ENCODE data around the gene THADA.

THADA gene

GRCh38 chr2:43473767-43474166 is 122.1 kb downstream of the THADA start:
- in situ Hi-C loops (cut with MboI; ENCODE audit: low sequenced_read_pairs): no loop called here

GRCh38 chr2:43472527-43473194 is 123.2 kb downstream of the THADA start:
- in situ Hi-C loops (cut with MboI; ENCODE audit: low sequenced_read_pairs): no loop called here

- in situ Hi-C loops (cut with MboI; ENCODE audit: low sequenced_read_pairs): no loop called here
Measured at GRCh38 chr2:43469713-43470112, 126.1 kb downstream of the THADA start.

DNA sequence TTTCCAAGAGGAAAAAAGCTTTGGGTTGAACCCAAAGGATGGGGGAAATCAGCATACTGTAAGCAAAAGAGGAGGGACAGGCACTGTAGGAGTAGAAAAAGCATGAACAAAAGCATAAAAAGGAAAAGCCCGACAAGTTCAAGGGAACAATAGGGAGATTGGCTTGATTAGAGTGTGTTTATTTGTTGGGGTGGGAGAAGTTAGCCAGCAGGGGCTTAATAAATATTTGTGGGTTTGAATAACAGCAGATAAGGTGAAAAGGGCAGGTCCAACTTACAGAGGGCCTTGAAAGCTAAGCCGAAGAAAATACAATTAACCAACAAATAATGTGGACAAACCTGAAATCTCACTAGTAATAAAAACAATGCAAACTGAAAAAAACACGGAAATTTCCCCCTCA is 126.7 kb downstream of the THADA start:
- in situ Hi-C loops (cut with MboI; ENCODE audit: low sequenced_read_pairs): no loop called here

- in situ Hi-C loops (cut with MboI; ENCODE audit: low sequenced_read_pairs): no loop called here
Measured at GRCh38 chr2:43467891-43468290, 127.9 kb downstream of the THADA start.

DNA sequence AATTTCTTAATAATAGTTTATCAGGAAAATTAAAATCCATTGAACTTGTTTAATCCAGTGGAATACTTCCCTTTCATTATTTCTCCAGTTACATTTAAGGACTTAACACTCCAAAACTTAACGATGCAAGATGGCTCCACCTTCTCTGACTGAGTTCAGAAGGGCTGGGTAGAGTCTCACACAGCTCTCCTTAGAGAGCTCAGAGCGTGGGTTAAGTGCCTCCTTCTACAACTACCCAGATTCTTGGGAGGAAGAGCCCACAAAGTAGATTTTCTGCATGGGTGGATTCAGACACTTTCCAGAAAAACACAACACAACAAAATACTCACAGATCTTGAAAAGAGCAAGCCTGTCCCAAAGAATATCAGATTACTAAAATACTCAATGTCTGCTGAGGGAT is 130.6 kb downstream of the THADA start:
- in situ Hi-C loops (cut with MboI; ENCODE audit: low sequenced_read_pairs): no loop called here

DNA sequence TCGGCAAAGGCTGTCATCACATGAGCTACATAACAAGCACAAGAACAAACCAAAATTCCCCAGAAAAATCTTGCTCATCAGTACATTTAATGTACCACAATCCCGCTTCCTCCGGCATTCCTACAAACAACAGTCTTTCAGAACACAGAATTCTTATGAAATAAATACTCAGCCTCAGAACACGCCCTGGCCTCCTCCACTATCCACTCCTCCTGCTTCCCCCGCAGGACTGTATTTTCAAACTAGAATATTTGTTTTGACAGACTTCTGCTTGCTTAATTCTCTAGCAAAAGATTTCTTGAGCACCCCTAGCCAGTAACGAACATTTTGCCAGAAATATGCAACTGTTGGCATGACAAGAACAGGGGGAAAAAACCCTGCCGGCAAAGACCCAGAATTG is 131.2 kb downstream of the THADA start:
- in situ Hi-C loops (cut with MboI; ENCODE audit: low sequenced_read_pairs): no loop called here

GRCh38 chr2:43462866-43463641 is 132.8 kb downstream of the THADA start:
- in situ Hi-C loops (cut with MboI; ENCODE audit: low sequenced_read_pairs): no loop called here

DNA sequence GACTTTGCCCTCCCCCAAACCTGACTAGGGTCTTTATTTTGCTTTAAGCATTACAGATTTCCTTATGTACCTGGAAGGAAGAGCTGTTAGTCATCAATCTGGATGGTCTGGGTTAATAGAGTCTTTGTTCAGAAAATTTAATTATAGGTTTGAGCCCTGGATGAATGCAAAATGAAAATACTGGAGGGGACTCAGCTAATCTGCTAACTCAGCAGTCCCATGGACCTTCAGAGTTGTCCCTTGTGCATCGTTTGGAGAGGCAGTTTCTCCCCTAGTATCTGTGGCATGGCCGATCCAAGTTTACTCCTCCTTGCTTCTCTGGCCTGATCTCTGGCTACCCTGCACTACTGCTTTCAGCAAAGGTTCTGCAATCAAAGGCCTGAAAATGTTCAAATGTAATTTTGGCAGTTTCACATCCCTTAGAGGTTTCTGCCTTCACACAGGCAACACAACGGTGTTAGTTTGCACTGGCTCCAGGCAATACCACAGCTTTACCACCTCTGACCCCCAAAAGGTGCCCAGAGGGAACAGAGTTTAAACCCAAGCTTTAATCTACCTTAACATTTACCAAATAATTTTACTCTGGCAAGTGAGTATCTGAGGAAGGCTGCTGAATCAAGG is 134.3 kb downstream of the THADA start:
- in situ Hi-C loops (cut with MboI; ENCODE audit: low sequenced_read_pairs): no loop called here

- in situ Hi-C loops (cut with MboI; ENCODE audit: low sequenced_read_pairs): no loop called here
Measured at GRCh38 chr2:43460611-43461365, 135.1 kb downstream of the THADA start.

- in situ Hi-C loops (cut with MboI; ENCODE audit: low sequenced_read_pairs): no loop called here
Measured at GRCh38 chr2:43460174-43460546, 135.7 kb downstream of the THADA start.

DNA sequence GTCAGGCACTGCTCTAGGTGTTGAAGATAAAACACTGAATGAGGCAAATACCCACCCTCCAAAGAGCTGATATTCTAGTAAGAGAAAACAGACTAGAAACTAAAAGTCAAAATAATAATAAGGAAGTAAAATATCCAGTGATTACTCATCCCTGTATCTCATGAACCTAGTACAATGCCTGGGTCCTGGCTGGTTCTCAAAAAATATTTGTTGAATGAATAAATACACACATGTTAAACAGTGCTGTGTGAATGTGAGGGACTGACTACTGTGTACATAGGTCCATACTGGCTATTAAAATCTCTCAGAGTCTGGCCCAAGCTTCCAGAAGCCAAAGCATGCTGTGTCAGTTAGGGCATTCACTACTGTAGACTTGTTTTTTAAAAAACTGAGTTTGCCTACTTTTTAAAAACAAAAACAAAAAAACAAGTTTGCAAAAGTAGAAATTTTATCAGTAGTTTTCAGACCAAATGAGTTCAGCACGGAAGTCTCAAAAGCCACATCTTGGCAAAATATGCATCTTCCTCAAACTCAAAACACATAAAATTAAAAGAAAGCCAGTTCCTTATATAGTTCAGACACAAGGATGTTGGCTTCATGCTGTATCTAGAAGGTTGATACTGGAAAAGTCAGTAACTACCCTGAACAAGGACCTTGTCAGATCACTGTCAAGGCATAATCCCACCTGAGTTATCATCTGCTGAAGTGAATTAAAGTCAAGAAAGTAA is 136.2 kb downstream of the THADA start:
- in situ Hi-C loops (cut with MboI; ENCODE audit: low sequenced_read_pairs): no loop called here

DNA sequence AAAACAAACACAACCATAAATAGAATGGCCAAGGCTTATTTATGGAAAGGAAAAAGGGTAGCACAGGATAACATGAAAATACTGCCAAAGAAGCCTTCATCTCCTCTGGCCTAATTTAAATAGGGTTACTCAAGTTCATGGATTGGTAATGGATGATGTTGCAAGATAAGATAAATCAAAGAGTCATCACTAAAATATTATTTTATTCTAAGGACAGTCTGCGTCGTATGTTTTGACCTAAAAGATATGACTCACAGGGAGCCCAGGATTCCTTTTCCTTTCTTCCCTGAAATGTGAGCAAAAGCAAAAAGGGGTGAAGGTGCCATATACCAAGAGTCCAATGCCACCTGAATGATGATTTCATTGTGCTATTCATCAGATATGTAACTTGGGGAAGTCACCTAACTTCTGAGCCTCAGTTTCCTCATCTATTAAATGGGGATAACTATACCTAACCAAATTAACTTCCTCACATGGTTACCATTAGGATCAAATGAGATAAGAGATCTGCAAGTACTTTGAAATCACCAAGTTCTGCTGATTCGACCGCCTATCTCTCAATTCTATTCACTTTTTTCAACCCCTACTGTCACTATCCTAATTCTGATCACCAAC is 137.7 kb downstream of the THADA start:
- in situ Hi-C loops (cut with MboI; ENCODE audit: low sequenced_read_pairs): no loop called here

DNA sequence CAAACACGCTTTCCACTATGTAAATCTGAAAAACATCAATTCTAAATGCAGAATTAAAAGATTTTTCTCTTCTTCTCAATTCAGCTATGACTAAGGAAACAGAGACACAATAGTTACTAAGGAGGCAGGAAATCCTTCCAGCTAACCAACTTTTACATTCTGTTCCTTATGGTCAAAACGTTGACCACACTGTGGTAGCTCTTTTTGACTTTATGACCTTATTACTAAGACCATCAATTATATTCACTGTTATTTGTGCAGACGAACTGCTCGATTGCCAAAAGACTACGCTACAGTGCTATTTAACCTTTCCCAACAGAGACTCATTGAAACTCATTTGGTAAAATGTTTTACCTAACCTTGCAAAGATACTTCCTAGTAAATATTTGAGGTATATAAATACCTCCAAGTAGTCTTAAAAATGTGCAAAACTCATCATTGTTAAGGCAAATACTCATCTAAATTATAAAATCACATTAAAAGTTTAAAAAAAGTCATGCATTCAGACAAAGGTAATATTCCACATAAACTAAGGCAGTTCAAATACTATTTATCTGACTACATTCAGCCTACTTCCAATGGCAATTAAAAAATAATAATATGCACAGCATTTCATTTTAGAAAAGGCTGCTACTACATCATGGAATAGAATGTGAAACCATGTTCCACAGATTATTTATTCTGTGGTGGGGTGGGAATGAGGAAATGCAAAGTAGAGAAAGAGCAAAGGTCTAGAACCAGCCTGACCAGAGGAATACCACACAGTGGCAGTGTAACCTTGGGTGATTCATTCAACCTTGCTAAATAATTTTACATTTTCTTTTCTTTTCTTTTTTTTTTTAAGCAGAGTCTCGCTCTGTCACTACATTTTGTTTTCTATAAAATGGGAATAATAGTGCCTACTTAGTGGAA is 139.9 kb downstream of the THADA start:
- in situ Hi-C loops (cut with MboI; ENCODE audit: low sequenced_read_pairs): no loop called here

DNA sequence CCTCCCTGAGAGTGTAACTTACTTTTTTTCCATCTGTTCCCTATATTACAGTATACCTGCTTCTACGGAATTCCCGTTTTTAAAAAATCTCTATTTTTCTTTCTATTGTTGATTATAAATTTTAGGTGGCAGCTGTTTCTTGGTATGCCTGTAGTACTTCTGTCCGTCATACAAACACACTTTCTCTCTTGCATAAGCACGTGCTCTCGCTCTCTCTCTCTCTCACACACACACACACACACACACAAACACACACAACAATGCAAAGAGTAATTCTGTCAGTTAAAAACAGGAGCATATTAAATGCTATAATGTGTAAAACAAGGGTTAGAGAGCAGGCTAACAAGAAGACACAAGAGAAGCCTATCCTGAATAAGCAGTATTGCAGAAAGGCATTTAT is 140.5 kb downstream of the THADA start:
- in situ Hi-C loops (cut with MboI; ENCODE audit: low sequenced_read_pairs): no loop called here

DNA sequence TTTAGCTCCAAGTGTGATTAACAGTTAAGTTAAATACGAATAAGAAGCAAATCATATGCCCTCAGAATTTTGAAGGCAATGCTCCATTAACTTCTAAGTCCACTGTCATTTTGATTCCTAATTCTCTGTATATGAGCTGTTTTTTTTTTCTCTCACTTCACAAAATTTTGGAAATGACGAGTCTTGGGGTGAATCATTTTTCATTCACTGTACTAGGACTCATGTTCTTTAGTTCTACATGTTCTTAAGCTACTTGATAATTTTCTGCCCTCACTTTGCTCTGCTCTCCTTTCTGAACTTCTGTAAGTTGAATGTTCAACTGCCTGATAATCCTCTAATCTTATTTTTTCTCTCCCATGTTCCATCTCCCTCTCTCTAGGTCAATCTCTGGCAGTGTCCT is 141.0 kb downstream of the THADA start:
- in situ Hi-C loops (cut with MboI; ENCODE audit: low sequenced_read_pairs): no loop called here

DNA sequence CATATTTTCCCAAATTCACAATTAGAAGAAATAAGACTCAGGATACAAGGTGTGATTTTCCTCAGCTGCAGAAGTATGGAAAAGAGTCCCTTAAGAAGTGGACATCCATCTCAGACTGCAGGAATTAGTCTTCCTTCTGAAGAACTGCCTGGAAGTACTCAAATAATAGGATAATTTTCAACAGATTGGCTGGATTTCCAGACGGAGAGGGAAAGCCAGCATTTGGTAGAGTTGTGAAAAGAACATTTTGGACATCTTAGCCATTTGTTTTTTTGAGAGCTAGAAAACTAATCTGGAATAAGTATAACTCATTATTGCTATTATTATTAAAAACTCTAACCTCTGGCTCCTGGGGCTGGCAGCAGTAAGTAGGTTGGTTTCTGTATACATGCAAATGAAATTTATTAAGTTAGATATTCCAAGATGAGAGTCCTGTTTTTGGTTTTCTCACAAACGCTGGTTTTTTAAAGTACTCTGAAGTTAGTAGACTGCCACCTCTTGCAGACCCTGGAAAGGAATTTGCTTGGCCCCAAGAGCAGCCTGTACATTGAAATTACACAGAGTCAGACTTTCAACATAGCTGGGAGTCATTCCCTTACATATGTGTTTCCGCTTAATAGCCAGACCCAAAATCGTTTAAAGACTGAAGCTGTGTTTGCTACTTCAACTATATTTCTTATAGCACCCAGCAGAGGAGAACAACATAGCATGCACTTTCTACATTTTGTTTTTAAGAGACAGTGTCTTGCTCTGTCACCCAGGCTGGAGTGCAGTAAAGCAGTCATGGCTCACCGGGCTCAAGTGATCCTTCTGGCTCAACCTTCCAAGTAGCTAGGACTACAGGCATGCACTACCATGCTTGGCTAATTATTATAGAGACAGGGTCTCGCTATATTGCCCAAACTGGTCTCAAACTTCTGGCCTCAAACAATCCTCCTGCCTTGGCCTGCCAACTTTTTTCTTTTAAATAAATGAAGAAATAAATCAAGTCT is 142.4 kb downstream of the THADA start:
- in situ Hi-C loops (cut with MboI; ENCODE audit: low sequenced_read_pairs): no loop called here

- in situ Hi-C loops (cut with MboI; ENCODE audit: low sequenced_read_pairs): no loop called here
Measured at GRCh38 chr2:43452318-43452731, 143.5 kb downstream of the THADA start.
